GM18519 (cell line): ENCODE data around the gene CIPC.
A peak's percentile ranks its signal among the peaks of the same experiment; 100 is the strongest.

ENCODE experiments used
- ATAC-seq: cut with Tn5 transposase; IDR thresholded peaks from one replicate; pipeline ENCODE4 v1.9.1; 2021; ENCODE audit warnings: mild to moderate bottlenecking, moderate library complexity; ENCODE audit not compliant: unreplicated experiment, low FRiP score

CIPC gene, protein sequence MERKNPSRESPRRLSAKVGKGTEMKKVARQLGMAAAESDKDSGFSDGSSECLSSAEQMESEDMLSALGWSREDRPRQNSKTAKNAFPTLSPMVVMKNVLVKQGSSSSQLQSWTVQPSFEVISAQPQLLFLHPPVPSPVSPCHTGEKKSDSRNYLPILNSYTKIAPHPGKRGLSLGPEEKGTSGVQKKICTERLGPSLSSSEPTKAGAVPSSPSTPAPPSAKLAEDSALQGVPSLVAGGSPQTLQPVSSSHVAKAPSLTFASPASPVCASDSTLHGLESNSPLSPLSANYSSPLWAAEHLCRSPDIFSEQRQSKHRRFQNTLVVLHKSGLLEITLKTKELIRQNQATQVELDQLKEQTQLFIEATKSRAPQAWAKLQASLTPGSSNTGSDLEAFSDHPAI

DNA sequence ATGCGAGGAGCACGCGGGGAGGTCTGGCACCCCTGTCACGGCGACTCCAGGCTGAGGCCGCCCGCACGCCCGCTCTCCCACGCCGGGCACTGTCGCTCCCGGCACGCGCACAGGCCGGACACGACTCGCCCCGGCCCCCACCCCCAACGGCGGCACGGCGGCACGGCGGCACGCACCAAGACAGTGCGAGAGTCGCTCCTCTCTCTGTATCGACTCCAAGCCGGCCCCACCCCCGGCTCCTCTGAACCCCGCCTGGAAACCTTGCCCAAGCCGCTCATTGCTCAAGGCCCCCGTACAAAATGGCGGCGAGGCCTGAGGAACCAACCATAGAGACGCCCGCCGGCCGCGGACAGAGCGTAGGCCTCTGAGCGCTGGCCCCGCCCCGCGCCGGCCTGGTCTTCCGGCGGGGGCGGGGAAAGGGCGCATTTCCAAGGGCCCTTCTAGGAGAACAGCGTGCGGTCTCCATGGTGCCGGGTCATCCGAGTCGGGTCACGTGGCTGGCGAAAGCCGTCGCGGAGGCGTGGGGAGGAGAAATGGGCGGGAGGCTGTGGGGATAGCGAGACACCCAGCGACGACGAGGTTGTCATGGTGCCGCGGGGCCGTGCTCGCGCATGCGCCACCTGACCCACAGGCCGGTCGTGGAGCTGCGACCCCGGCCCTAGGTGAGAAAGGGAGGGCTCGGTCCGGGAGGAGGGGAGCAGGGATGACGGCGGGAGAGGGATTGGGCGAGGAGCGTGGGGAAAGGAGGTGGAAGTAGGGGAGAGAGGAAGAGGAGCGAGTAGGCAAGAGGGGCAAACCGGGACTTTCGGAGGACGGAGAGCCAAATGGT lies at the start of gene CIPC:
Gene CIPC (plus strand): TSS at position 559 of the 829 bp plus-strand sequence. CDS start 7,451 bp downstream, outside the sequence.
- peak; percentile 80 for ATAC-seq

DNA sequence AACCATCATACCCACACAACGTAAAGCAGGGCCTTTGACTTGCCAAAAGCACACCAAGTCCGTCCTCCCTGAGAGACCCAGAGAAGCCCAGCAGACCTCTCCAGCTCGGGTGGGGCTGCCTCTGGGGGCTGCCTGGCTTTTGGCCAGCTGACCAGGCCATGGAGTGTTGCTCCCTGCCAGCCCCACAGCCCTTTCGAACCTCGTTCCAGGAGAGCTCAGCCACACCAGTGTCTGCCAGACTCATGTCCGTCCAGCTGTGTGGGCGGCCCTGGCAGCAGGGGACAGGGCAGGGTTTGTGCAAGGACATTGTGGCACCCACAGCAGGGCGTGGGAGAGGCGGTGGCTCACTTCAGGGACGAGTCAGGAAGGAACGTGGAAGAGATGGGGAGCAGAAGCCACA lies 46.9 kb upstream of the CIPC start:
- no peak for ATAC-seq

DNA sequence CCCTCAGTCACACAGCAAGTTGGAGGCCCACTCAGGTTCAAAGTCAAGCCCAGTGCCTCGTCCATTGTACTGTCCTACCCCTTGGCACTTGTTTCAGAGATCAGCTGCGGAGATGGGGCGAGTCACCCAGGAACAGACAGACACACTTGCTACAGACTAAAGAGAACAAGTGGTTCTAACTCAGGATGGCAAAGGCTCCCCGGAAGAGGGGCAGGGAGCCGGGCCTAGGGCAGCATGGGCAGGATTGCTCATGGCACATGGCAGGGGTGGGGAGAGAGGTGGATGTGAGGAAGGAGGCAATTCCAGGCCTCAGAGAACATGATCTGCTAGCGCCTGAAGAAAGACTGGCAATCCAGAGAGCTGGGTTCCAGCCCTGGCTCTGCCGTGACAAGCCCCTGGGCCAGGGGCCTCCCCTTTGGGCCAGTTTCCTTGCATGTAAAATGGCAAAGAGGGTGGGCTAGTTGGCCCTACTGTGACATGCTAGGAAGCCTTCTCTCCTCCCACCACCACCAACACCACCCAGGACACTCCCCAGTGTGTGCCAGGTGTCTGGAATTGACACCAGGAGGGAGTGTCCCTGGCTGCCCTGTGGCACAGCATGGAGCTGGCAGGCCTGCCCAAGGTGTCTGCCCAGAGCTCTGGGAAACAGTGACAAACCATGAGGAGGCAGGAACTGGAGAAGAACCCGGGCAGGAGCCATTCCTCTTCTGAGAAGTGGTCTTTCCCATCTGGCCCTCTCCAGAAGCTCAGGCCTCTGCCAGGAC lies 45.6 kb upstream of the CIPC start:
- no peak for ATAC-seq

DNA sequence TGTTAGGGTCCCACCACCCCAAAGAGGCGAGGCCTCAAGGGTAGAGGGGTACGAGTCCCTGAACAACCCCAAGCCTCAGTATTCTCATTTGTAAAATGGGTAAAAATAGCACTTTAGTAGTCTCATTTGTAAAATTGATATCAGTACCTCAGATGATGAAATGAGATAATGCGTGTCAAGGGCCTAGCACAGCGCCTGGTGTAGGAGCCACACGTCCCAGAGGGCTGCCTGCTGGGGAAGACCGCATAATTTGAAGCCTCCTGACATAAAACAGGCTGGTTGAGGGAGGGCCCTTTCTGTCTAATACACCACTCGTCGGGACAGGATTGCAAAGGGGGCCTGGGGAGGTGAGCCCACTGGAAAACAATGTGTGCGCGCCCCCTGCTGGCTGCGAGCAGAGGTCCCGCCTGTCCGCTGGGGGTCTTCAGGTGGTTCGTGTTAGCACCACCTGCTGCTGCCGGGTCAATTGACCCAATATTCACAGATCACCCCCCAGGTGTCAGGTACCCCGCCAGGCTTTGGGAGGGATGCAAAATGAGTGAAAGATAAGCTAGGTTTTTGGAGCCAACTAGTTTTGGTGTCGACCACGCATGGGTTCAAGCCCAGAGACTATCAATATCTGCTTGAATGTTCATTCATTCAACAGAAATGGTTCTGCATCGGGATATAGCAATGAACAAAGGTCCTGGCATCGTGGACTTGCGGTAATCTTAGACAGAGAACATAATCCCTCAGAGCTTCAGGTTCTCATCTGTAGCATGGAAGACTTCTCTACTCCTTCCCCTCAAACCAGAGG lies 44.8 kb upstream of the CIPC start:
- no peak for ATAC-seq

DNA sequence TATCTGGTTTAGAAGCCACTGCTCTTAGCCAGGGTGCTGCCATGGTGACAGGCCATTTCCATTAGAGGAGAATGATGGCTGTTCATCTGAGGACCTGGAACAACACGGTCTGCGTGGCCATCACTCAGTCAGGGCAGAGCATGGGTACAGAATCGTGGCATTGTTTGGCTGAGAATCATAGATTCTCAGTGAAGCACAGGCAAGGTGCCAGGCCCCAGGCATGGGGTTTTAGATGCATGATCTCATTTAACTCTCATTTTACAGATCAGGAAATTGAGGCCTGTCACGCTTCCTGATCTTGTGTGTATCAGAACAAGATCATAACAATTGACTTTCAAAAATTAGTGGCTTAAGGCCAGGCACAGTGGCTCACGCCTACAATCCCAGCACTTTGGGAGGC lies 42.8 kb upstream of the CIPC start:
- no peak for ATAC-seq

DNA sequence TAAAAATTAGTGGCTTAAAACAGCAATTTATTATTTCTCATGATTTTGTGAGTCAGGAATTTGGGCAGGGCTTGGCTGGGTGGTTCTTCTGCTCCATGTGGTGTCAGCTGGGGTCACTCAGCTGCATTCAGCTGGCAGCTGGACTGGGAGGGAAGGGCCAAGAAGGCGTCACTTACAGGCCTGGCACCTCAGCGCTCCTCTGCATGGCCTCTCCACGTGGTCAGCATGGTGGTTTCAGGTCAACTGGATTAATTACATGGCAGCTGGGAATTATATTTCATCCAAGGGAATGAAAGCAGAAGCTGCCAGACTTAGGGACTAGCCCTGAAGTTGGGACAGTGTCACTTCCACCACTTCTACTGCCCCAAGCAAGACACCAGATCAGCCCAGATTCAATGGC lies 42.1 kb upstream of the CIPC start:
- ATAC-seq: no peak

DNA sequence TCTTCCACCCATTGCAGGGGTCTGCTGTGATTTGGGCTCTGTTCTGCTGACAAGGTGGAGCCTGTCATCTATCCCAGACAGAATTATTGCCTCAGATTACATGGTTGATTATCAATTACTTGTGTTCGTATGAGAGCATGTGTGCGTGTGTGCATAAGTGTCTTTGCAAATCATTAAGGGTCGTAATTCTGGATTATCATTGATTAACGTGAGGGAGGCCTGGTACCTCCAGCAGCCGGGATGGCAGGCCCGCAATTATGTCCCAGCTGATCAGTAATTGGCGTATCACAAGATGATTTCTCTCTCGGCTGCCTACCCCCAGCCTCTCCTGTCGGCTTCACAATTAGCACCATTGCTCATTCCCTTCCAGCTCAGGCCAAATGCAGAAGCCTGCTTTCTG lies 39.9 kb upstream of the CIPC start:
- no peak for ATAC-seq

DNA sequence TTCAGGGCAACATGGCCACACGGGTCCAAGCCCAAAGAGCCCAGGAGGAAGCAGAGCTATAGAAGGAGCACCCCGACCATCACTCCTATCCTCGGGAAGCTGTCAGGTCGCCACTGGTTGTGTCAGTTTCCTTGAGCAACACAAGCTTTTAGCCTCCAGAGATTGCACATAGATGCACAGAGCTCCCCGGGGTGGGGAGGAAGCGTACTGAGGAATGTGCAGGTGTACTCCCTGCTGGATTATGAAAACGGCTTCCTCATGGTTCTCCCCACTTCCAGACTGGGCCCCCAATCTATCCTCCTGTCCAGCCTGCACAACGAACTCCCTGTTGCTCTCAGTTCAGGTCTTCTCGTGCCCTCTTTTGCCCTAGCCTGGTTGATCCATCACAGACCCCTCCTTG lies 39.3 kb upstream of the CIPC start:
- ATAC-seq: no peak

DNA sequence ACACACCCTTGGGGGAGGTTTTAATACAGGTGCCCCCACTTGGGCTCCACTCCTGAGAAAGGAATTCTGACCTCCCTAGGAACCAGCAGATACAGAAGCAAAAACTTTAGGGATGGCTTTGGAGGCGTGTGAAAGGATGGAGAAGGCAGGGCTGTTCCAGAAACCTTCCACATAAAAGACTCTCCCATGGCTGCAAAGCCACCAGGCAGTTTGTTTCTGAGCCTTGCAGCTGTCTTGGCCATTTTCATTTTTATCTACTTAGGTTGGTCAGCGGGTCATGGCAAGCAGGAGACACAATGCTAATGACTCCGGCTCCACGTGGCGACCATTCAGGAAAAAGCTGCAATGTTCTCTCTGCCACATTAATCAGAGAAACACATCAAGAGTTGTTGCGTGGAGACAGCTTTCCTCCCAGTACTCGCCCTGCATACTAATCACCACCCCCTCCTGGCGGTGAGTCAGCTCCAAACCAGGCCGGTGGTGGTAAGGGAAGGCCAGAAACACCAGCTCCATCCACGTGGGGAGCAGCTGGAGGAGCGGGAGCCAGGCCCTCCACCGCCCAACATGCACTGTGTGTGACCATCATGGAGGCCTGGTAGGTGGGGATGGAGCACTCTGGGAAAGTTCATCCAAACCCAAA lies 38.7 kb upstream of the CIPC start:
- no peak for ATAC-seq

DNA sequence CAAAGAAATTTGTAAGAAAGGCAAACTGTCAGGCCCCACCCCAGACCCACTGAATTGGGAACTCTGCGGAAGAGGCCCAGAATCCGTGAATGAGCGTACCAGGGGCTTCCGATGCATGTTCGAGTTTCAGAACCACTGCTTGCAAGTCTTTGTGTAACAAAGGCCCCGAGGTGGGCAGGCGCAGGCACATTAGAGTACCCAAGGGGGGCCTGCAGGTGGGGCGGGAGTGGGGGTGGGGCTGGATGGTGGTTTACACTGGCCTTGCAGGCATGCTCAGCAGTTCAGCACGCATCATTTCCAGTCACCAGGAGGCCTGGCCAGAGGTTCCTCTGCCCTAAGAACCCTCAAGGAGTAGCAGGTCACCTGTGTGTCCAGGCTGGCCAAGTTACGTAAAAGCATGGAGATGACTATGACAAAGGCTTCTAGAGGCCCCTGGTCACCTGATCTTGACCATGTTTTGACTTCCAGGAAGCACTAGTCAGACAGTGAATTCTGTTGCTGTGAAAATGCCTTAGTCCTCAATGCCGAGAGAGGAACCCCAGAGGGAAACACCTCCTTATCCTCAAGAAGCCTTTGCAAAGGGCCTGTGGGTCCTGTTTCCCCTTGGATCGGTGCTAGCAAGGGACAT lies 36.3 kb upstream of the CIPC start:
- no peak for ATAC-seq

DNA sequence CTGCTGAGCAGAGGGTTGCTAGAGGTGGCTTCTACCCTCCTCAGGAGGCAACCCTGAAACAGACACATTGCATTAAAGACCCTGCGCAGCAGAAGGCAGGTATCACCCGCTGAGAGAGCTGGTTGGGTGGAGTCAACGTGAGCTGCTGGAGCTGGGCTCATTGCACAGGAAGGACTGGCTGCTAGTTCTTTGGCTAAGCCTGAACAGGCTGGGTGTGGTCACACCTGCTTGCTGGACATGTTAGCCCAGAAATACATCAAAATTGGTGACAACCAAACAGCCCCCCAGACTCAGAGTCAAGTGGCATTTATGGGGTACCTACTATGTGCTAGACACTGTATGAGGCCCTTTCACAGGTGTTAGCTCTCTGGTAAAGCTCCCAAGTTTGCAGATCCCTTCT lies 35.8 kb upstream of the CIPC start:
- ATAC-seq: no peak

DNA sequence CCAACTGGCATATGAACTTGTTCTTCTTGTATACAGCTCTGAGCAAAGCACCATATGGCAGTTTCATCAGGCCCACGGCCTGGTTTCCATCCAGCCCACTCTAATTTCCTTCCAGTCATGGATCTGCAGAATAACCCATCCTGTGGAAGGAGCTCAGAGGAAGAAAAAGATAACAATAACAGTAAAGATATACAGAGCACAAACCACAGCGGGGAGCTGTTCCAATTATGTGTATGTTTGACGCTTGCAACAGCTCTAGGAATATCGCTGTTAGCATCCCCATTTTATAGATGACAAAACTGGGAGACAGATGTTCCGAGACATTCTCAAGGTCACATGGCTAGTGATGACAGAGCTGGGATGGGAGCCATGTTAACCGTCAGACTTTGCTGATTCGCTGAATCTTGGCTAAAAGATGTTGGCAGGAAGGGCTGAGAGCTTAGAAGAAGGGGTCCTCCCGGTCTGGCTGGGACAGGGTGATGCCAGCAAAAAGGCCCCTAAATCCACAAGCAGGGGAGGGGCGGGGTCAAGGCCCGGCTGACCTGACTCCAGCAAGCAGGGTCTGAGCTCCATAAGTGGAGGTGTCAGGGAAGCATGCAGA lies 34.4 kb upstream of the CIPC start:
- no peak for ATAC-seq

DNA sequence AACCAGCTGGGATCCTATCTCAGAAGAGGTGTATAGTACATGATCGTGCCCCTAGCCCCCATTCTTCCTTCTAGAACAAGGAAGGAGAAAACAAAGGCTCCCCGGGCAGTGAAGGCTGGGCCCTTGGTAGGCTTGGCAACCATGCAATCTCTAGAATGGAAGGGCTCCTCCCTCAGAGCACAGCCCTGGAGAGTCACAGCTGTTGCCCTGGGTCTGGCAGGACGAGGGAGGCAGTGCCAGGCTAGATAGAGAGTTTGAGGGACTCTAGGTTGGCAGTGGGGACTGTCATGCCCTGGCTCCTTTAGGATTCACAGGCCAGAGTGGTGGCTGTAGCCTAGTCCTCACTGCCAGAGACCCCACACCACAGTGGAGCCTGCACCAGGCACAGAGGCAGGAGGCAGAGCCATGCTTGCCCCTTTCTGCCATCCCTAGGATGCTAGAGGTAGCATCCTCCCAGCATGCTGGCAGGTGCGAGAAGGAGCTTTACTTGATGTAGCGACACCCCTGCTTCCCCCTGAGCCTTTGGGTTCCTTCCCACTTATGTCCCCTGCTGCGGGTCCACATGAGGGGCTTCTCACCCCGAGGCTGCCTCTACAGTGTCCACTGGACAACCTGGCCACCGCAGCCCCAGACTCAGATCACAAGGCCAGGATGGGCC lies 33.4 kb upstream of the CIPC start:
- no peak for ATAC-seq

DNA sequence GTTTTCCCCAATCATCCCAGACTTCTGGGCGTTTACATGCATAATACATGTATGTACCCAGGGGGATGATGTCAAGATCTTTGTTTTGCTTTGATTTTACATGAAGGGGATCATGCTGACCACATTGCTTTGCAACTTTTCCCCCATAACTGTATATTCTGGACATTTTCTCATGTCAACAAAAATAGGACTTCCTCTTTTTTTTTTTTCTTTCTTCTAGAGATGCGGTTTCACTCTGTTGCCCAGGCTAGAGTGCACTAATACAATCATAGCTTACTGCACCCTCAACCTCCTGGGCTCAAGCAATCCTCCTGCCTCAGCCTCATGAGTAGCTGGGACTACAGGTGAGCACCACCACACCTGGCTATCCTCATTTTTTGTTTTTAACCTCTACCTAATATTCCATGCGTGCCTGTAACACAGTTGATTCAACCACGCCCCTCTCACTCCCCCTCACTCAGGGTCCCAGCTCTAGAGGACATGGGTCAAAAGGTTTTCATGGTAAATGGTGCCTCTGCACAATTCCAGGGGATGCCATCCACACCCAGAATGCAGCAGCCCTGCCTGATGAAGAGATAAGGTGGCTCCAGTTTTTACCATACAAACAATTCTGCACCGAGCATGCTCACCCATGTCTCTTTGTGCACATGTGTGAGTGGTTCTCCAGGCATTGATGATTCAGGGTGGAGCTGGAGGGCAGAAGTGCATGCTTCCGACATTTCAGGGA lies 32.0 kb upstream of the CIPC start:
- no peak for ATAC-seq

DNA sequence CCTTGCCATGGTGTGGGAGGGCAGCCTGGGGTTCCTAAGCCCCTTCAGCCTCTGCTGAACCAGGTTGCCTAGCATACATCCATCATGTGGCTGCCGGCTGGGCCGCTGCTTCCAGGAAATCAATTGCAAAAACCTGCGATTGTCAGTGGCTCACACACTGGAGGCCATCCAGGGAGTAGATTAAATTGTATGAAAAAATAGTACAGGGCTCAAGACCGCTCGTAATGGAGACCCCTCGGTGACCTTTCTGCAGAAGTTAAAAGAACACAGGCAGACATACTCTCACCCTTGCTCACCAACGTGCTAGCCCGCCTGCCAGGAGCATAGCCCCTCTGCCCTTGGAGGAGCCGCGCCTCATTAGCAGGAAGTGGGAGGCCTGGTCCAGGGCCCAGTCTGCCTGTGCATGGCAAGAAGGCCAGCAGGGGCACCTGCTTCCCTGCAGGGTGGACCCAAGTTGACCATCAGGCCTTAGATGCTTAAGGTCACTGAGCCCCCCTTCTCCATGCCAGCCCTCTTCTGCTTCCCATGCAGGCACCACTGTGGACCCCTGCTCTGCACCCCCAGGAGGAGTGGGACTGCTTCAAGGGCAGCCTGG lies 31.4 kb upstream of the CIPC start:
- no peak for ATAC-seq

DNA sequence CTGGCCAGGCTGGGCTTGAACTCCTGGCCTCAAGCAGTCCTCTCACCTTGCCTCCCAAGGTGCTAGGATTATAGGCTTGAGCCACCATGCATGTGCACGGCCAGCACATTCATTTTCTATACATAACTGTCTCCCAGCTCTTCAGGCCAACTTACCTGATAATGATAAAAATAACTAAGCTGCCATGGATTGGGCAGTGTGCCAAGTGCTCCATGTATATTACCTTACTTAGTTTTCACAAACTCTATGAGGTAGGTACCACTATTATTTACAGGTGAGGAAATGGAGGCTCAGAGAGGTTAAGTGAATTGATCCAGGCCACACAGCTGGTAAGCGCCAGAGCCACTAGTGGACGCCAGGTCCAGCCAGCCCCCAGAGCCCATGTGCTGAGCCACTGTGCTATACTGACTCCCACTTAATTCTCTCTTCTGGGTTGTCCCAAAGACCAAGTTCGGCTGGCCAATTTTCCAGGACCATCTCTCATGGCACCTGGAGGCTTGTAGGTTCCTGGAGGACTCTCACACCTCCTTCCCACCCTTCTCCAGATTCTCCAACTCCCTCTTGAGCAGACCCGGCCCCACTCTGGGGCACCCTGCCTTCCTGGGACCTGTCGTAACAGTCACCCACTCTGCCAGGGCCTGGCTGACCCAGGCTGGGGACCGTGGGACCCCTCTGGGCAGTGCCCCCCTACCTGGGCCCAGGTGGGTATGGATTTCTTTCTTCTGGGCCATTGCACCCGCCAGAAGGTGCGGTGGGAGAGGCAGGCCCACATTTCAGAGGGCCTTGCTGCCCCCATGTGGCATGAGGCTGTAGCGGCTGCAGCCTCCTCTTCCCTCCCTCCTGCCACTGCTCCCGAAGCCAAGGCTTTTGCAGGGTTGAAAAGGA lies 30.2 kb upstream of the CIPC start:
- no peak for ATAC-seq
